ENCODE measurements around the gene ACADVL.

Gene ACADVL

GRCh38 chr17:7226721-7227710 is 7.3 kb downstream of the ACADVL start:
- no peak for TF ChIP-seq CTCF (IDR thresholded peaks at IDR 0.05; ENCODE audit: low read depth, low read length)
- in situ Hi-C loops (cut with HindIII; ENCODE audit: low sequenced_read_pairs), result no loop called here
- no peak for DNase-seq (ENCODE audit: low read depth, low spot score)
- no peak overlapping the region for H3K4me3 ChIP-seq (ENCODE audit: low read depth, low read length)

- DNase-seq (ENCODE audit: low read depth, low spot score), result no peak
- no peak overlapping the region for H3K4me3 ChIP-seq (ENCODE audit: low read depth, low read length)
- no peak for TF ChIP-seq CTCF (IDR thresholded peaks at IDR 0.05; ENCODE audit: low read depth, low read length)
- in situ Hi-C loops (cut with HindIII; ENCODE audit: low sequenced_read_pairs), result no loop called here
Observed at GRCh38 chr17:7228920-7229319, 9.2 kb downstream of the ACADVL start.

- in situ Hi-C loops (cut with HindIII; ENCODE audit: low sequenced_read_pairs), result no loop called here
- H3K4me3 ChIP-seq (ENCODE audit: low read depth, low read length), result no peak overlapping the region
- TF ChIP-seq CTCF (IDR thresholded peaks at IDR 0.05; ENCODE audit: low read depth, low read length), result no peak
- DNase-seq (ENCODE audit: low read depth, low spot score), result no peak
Observed at GRCh38 chr17:7229504-7229903, 9.8 kb downstream of the ACADVL start.

GRCh38 chr17:7232114-7232513 is 12.4 kb downstream of the ACADVL start:
- no peak for TF ChIP-seq CTCF (IDR thresholded peaks at IDR 0.05; ENCODE audit: low read depth, low read length)
- no peak overlapping the region for H3K4me3 ChIP-seq (ENCODE audit: low read depth, low read length)
- in situ Hi-C loops (cut with HindIII; ENCODE audit: low sequenced_read_pairs), result no loop called here
- no peak for DNase-seq (ENCODE audit: low read depth, low spot score)

- in situ Hi-C loops (cut with HindIII; ENCODE audit: low sequenced_read_pairs), result no loop called here
- no peak for TF ChIP-seq CTCF (IDR thresholded peaks at IDR 0.05; ENCODE audit: low read depth, low read length)
- no peak for DNase-seq (ENCODE audit: low read depth, low spot score)
- H3K4me3 ChIP-seq (ENCODE audit: low read depth, low read length), result peak overlapping the region; percentile 66
Observed at GRCh38 chr17:7233701-7234082, 14.0 kb downstream of the ACADVL start.

- no peak for TF ChIP-seq CTCF (IDR thresholded peaks at IDR 0.05; ENCODE audit: low read depth, low read length)
- H3K4me3 ChIP-seq (ENCODE audit: low read depth, low read length), result peak within 1 kb of the TSS; percentile 66
- peak; percentile 96 for DNase-seq (ENCODE audit: low read depth, low spot score)
- in situ Hi-C loops (cut with HindIII; ENCODE audit: low sequenced_read_pairs), result no loop called here
Observed at GRCh38 chr17:7234083-7234951, 14.6 kb downstream of the ACADVL start, which contains the start of gene DVL2. Gene DVL2, minus strand, starts transcription at chr17:7234517. Its CDS starts 255 bp downstream, at chr17:7234262.

Data from astrocyte of the spinal cord (primary cell).